DMS79 (cell line): ENCODE data around the gene PCDHA3.
"Not testable (repeated sequence)": the region's sequence is repeated elsewhere in the genome, so short reads cannot be mapped to it uniquely, and the experiment has no call there.

Experiments
- DNase-seq: peaks from one replicate; lab custom pipeline; 2025; lab: John Stamatoyannopoulos, UW

The PCDHA3 gene

GRCh38 chr5:140800816-140801493, at the start of gene PCDHA3:
Gene PCDHA3, plus strand, starts transcription at chr5:140801057.
- no peak for DNase-seq

GRCh38 chr5:140753561-140753960, 47.3 kb upstream of the PCDHA3 start:
- no peak for DNase-seq

DNA sequence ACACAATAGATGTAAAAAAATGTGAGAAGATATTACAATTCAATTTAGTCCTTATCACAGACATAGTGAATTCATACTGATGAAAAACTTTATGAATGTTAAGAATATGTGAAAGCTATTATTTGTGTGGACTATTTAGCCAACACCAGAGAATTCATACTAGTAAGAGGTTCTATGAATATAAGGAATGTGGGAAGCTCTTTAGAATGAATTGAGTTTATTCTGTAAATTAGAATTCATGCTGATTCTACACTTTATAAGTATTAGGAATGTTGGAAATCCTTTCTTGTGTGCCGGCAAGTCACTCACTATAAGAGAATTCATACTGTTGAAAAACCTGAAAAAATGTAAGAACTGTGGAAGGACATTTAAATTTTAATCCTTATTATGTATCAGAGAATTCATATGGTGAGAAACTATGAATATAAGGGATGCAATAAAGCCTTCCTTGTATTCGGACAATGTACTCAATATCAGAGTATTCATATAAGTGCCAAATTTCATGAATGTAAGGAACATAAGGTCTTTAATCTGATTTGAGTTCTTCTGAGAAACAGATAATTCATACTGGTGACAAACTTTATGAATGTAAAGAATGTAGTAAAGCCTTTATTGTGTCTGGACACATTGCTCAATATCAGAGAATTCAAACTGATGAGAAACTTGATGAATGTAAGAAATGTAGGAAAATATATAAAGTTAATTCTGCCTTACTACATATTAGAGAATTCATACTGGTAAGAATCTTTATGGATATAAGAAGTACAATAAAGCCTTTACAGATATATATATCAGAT, 36.5 kb upstream of the PCDHA3 start:
- DNase-seq, result no peak

DNA sequence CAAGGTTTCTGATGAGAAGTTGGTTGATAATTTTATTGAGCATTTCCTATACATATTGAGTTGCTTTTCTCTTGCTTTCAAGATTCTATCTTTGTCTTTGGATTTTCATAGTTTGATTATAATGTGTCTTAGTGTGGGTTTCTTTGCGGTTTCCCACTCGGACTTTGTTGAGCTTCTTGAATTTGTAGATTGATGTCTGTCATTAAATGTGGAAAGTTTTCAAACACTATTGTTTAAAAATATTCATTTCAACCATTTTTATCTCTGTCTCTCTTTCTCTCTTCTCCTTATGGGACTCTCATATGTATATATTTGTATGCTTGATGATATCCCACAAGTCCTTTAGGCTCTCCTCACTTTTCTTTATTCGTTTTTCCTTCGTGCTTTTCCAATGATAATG, 33.4 kb upstream of the PCDHA3 start:
- DNase-seq, result no peak

DNA sequence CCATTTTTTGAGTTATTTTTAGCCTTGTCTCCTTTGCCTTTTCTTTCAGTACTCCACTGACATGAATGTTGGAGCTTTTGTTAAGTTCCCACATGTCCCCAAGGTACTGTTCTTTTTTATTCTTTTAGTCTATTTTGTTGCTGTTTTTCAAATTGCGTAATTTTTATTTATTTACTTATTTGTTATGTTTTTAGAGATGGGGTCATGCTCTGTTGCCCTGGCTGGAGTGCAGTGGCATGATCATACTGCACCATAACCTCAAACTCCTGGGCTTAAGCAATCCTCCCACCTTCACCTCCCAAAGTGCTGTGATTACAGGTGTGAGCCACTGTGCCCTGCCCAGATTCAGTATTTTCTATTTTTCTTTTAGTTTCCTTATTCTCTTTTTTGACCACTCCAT, 20.3 kb upstream of the PCDHA3 start:
- no peak for DNase-seq

DNA sequence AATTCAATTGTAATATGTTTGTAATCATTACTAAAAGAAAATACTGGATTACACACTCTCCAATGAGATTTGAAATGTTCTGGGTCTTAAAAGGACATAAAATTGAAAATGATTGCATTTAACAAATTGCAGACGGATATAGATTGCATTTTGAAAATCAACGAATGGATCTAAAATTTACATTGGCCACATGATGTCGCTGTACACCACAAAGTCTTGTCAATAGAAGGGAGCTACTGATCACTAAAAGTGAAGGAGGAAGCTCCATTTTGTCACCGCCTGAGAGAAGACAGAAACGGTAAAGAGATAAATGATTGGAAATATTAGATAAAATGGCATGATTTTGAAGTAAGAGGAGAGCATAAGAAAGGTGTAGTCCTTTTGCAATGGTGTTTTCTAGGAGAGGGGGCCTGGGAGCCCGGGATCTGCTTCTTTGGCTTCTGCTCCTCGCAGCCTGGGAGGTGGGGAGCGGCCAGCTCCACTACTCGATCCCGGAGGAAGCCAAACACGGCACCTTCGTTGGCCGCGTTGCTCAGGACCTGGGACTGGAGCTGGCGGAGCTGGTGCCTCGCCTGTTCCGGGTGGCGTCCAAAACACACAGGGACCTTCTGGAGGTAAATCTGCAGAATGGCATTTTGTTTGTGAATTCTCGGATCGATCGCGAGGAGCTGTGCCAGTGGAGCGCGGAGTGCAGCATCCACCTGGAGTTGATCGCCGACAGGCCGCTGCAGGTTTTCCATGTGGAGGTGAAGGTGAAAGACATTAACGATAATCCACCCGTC, 14.8 kb upstream of the PCDHA3 start, which contains the start of gene PCDHA1:
TSS of gene PCDHA1 (plus strand) at position 236 of the 782 bp plus-strand sequence.
- DNase-seq, result no peak

- DNase-seq, result not testable (repeated sequence)
Observed at GRCh38 chr5:140787422-140787821, 13.4 kb upstream of the PCDHA3 start.

GRCh38 chr5:140787849-140788504, 12.9 kb upstream of the PCDHA3 start:
- not testable (repeated sequence) for DNase-seq

DNA sequence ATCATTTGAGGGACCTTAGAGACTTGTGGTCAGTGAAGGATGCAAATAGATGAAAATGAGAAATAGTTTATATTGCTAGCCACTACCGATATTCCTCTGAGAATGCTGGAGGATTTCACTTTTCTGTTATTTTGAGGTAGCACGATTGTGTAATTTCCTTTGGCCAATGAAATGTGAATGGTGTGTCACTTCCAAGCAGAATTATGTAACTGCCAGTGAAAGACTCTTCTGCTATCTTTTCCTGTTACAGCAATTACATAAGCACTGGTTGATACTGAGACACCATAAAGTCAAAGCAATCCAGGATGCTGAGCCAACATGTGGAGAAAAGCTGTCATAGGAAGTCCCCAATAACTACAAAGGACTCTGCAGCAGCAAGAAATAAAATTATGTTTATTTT, 9.8 kb upstream of the PCDHA3 start:
- DNase-seq, result no peak

- no peak for DNase-seq
Observed at GRCh38 chr5:140794595-140795258, 6.1 kb upstream of the PCDHA3 start, which contains the start of gene PCDHA2. Gene PCDHA2, plus strand, starts transcription at chr5:140794852.

- DNase-seq, result no peak
Observed at GRCh38 chr5:140795259-140795641, 5.6 kb upstream of the PCDHA3 start.

DNA sequence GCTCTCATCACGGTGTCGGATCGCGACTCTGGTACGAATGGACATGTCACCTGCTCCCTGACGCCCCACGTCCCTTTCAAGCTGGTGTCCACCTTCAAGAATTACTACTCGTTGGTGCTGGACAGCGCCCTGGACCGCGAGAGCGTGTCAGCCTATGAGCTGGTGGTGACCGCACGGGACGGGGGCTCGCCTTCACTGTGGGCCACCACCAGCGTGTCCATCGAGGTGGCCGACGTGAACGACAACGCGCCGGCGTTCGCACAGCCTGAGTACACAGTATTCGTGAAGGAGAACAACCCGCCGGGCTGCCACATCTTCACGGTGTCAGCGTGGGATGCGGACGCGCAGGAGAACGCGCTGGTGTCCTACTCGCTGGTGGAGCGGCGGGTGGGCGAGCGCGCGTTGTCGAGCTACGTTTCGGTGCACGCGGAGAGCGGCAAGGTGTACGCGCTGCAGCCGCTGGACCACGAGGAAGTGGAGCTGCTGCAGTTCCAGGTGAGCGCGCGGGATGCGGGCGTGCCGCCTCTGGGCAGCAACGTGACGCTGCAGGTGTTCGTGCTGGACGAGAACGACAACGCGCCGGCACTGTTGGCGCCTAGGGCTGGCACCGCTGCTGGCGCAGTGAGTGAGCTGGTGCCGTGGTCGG, 4.7 kb upstream of the PCDHA3 start:
- DNase-seq, result not testable (repeated sequence)

DNA sequence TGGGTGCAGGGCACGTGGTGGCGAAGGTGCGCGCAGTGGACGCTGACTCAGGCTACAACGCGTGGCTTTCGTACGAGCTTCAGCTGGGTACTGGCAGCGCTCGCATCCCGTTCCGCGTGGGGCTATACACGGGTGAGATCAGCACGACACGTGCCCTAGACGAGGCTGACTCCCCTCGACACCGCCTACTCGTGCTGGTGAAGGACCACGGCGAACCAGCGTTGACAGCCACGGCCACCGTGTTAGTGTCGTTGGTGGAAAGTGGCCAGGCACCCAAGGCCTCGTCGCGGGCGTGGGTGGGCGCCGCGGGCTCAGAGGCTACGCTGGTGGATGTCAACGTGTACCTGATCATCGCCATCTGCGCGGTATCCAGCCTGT, 4.2 kb upstream of the PCDHA3 start:
- no peak for DNase-seq

DNA sequence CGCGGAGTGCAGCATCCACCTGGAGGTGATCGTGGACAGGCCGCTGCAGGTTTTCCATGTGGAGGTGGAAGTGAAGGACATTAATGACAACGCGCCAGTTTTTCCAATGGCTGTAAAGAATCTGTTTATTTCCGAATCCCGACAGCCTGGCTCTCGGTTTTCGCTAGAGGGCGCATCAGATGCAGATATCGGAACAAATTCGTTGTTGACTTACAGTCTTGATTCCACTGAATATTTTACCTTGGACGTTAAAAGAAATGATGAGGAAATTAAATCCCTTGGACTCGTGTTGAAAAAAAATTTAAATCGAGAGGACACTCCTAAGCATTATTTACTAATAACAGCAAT, 611 bp downstream of the PCDHA3 start:
- DNase-seq, result no peak

DNA sequence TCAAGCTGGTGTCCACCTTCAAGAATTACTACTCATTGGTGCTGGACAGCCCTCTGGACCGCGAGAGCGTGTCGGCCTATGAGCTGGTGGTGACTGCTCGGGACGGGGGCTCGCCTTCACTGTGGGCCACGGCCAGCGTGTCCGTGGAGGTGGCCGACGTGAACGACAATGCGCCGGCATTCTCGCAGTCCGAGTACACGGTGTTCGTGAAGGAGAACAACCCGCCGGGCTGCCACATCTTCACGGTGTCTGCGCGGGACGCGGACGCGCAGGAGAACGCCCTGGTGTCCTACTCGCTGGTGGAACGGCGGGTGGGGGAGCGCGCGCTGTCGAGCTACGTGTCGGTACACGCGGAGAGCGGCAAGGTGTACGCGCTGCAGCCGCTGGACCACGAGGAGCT, 1.5 kb downstream of the PCDHA3 start:
- not testable (repeated sequence) for DNase-seq

GRCh38 chr5:140802781-140803271, 2.0 kb downstream of the PCDHA3 start:
- no peak for DNase-seq

- no peak for DNase-seq
Observed at GRCh38 chr5:140806834-140807775, 6.2 kb downstream of the PCDHA3 start, which contains the start of gene PCDHA4. Gene PCDHA4, plus strand, starts transcription at chr5:140807068.

DNA sequence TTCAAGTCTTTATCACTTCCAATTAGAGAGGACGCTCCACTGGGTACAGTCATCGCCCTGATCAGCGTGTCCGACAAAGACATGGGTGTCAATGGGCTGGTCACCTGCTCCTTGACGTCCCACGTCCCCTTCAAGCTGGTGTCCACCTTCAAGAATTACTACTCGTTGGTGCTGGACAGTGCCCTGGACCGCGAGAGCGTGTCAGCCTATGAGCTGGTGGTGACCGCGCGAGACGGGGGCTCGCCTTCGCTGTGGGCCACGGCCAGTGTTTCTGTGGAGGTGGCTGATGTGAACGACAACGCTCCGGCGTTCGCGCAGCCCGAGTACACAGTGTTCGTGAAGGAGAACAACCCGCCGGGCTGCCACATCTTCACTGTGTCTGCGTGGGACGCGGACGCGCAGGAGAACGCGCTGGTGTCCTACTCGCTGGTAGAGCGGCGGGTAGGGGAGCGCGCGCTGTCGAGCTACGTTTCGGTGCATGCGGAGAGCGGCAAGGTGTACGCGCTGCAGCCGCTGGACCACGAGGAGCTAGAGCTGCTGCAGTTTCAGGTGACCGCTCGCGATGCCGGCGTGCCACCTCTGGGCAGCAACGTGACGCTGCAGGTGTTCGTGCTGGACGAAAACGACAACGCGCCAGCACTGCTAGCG, 7.5 kb downstream of the PCDHA3 start:
- DNase-seq, result not testable (repeated sequence)

DNA sequence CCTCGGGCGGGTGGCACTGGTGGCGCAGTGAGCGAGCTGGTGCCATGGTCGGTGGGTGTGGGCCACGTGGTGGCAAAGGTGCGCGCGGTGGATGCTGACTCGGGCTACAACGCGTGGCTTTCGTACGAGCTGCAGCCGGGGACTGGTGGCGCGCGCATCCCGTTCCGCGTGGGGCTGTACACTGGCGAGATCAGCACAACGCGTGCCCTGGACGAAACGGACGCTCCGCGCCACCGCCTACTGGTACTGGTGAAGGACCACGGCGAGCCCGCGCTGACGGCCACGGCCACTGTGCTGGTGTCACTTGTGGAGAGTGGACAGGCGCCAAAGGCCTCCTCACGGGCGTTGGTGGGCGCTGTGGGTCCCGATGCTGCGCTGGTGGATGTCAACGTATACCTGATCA, 8.0 kb downstream of the PCDHA3 start:
- no peak for DNase-seq
